Keratinocyte (primary cell): ENCODE measurements around the gene PSME3.

Experiments
- EZH2 ChIP-seq: IDR thresholded peaks from one replicate; pipeline ENCODE4 v1.6.1; 2012; ENCODE audit warnings: inconsistent platforms, mild to moderate bottlenecking, low read length, moderate library complexity
- TF ChIP-seq, protein P1 (sequence below), 3 experiments: IDR thresholded peaks in 1 of 3; conservative IDR thresholded peaks in 1 of 3; optimal IDR thresholded peaks in 1 of 3; 2 replicates in 2 of 3; 3 replicates in 1 of 3; pipeline versions ENCODE3 to v1.5.1; 2011; ENCODE audit warnings: low read length in 3 of 3, mild to moderate bottlenecking in 3 of 3, moderate library complexity in 2 of 3, control low read depth in 1 of 3, inconsistent platforms in 1 of 3; ENCODE audit not compliant: insufficient read depth in 2 of 3; ENCODE audit errors: extremely low read depth in 1 of 3

DNA sequence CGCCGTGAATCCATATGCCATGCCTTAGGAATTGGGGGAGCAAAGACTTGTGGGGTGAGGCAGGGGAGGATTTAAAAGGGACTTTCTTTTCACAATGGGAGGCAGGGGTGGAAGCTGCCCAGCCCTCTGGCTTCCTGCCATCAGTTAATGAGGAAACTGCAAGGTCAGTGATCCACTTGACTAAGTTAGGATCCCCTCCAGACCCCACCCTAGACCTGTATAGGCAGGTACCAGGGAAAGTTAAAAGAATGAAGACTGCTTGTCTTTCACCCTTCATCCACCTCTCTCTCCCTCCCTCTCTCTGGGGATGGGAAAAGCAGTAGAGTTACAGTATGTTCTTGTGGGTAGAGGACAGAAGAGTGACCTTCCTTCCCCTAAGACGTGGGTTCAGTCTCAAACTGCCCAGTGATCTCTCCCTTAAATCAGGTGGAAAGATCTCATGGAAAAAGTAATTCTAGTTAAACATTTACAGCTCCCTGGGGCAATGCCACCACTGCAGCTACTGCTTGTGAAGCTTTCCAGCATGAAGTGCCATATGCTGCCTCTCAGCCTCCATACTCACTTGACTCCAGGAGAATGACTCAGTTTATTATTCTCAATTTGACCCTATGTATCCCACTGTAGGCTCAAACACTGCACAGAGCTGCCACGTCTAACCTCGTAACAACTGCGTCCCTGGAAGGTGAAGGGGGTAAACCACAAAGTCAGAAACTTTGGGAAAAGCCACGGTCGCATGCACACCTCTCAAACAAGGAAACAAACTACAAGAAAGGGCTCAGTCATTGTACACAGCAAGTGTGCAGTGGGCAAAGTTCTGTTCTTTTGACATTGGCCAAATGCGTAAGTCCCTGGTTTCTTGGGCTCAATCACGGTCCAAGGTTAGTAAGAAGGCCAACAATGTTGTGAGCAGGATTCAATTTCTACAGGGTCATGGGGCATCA lies 35.9 kb upstream of the PSME3 start:
- no peak for TF ChIP-seq EZH2
- TF ChIP-seq, protein P1, sequence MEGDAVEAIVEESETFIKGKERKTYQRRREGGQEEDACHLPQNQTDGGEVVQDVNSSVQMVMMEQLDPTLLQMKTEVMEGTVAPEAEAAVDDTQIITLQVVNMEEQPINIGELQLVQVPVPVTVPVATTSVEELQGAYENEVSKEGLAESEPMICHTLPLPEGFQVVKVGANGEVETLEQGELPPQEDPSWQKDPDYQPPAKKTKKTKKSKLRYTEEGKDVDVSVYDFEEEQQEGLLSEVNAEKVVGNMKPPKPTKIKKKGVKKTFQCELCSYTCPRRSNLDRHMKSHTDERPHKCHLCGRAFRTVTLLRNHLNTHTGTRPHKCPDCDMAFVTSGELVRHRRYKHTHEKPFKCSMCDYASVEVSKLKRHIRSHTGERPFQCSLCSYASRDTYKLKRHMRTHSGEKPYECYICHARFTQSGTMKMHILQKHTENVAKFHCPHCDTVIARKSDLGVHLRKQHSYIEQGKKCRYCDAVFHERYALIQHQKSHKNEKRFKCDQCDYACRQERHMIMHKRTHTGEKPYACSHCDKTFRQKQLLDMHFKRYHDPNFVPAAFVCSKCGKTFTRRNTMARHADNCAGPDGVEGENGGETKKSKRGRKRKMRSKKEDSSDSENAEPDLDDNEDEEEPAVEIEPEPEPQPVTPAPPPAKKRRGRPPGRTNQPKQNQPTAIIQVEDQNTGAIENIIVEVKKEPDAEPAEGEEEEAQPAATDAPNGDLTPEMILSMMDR (optimal IDR thresholded peaks at IDR 0.05 in 1 of 3, IDR thresholded peaks at IDR 0.05 in 1 of 3, conservative IDR thresholded peaks at IDR 0.05 in 1 of 3; ENCODE audit: extremely low read depth in 1 of 3, insufficient read depth in 2 of 3, low read length in 3 of 3) = no peak
